Spleen (tissue), 11 donors: ENCODE measurements around the gene EIF1AD. TPM values are rescaled to one million over a fixed set of nuclear protein-coding genes. Genes with fewer than 3 reads are reported as not detected.

Experiments used
- DNase-seq: peaks from one replicate; pipeline ENCODE4 v3.0.0-alpha.2; 2020
- H3K27ac ChIP-seq, 8 donors: fragments of 200-600 bp; sonication (generic) in 7 of 8; 1 replicate in 4 of 8; 2 replicates in 4 of 8; pipeline versions ENCODE4 v1.5.0 to v1.8.0; 2016 to 2021; ENCODE audit warnings: inconsistent platforms in 4 of 8, mild to moderate bottlenecking in 4 of 8, moderate library complexity in 1 of 8
- H3K27me3 ChIP-seq, 7 donors: fragments of 200-600 bp; sonication (generic) in 6 of 7; replicated peaks in 1 of 7; 1 replicate in 4 of 7; 2 replicates in 3 of 7; pipeline versions ENCODE4 v1.5.0 to v1.8.0; 2016 to 2021; ENCODE audit warnings: inconsistent platforms in 3 of 7, mild to moderate bottlenecking in 1 of 7
- H3K36me3 ChIP-seq, 6 donors: fragments of 200-600 bp; sonication (generic) in 5 of 6; 1 replicate in 4 of 6; 2 replicates in 2 of 6; pipeline versions ENCODE4 v1.5.0 to v1.8.0; 2016 to 2021; ENCODE audit warnings: inconsistent platforms in 2 of 6
- H3K4me1 ChIP-seq, 6 donors: fragments of 200-600 bp; sonication (generic) in 5 of 6; 1 replicate in 3 of 6; 2 replicates in 3 of 6; pipeline versions ENCODE4 v1.5.0 to v1.8.0; 2016 to 2021; ENCODE audit warnings: inconsistent platforms in 3 of 6
- H3K4me3 ChIP-seq, 8 donors: fragments of 200-600 bp; sonication (generic) in 7 of 8; 1 replicate in 4 of 8; 2 replicates in 4 of 8; pipeline versions ENCODE4 v1.5.0 to v1.8.0; 2016 to 2021; ENCODE audit warnings: inconsistent platforms in 4 of 8, mild to moderate bottlenecking in 4 of 8, moderate library complexity in 2 of 8
- H3K9me3 ChIP-seq, 8 donors: fragments of 200-600 bp; sonication (generic) in 7 of 8; 1 replicate in 4 of 8; 2 replicates in 4 of 8; pipeline versions ENCODE4 v1.5.0 to v1.8.0; 2016 to 2021; ENCODE audit warnings: inconsistent platforms in 4 of 8
- POLR2A ChIP-seq, 3 donors: fragments of 450-650 bp; IDR thresholded peaks; one replicate each; pipeline ENCODE4 v1.5.1; 2017; ENCODE audit warnings: antibody characterized with exemption in 3 of 3, mild to moderate bottlenecking in 1 of 3
- POLR2AphosphoS5 ChIP-seq, 3 donors: sonication (generic); formaldehyde crosslinking; IDR thresholded peaks; one replicate each; pipeline ENCODE4 v1.5.1; 2017; ENCODE audit warnings: antibody characterized with exemption in 3 of 3
- WGBS, 5 donors: extraction: QIAGEN DNeasy Blood & Tissue Kit in 3 of 5; methylation state at CpG; one replicate each; pipeline versions ENCODE4 v1.1.5 to v1.1.7; 2013 to 2018; 5-methylcytosine and 5-hydroxymethylcytosine counted together
- intact Hi-C: fragments of 100-400 bp; cut with DNase I; formaldehyde crosslinking; loops from one replicate; pipeline ENCODE4 v1.15.0; 2023; ENCODE audit warnings: low total_unique reads
- polyA plus RNA-seq, 3 donors: library from polyadenylated mRNA; stranded (reverse); fragments of 200-250 nt; gene quantifications; one replicate each; pipeline ENCODE4 v1.2.1, GENCODE V29; 2013
- total RNA-seq, 7 donors: library from RNA; depleted of rRNA in 3 of 7; stranded (reverse); fragments of >200 nt in 3 of 7; fragmentation: NEBNext Ultra II Directional in 4 of 7; extraction: Animal tissue kit (Norgen Biotek cat#: 25700) in 4 of 7; gene quantifications; one replicate each; pipeline versions ENCODE4 v1.1.0 to v1.2.1, GENCODE V29; 2016 to 2021
- TF ChIP-seq, protein P1 (sequence below), 11 experiments: fragments of 200-600 bp in 7 of 11; fragments of 450-650 bp in 4 of 11; sonication (generic) in 4 of 11; IDR thresholded peaks in 8 of 11; conservative IDR thresholded peaks in 3 of 11; 1 replicate in 7 of 11; 2 replicates in 4 of 11; pipeline versions ENCODE4 v1.4.0 to v1.8.0; 2016 to 2021; ENCODE audit warnings: antibody characterized with exemption in 11 of 11, inconsistent platforms in 4 of 11, mild to moderate bottlenecking in 1 of 11
- donor health status: healthy with polysubstance abuse.
- donor health status: DM: no; HTN: no; CAD: no; lungs with moderate emphysema.
- donor health status: DM: no; HTN: no; CAD: no.
- donor health status: Bipolar disorder and iron deficiency.
- donor health status: healthy.
- donor health status: DM: no; HTN: no; CAD: no.
- donor health status: DM: yes; HTN: yes; CAD: no.

EIF1AD gene
- total and polyA plus RNA-seq, 10 donors: 14.3 to 39.2 (median 29.5) TPM

DNA sequence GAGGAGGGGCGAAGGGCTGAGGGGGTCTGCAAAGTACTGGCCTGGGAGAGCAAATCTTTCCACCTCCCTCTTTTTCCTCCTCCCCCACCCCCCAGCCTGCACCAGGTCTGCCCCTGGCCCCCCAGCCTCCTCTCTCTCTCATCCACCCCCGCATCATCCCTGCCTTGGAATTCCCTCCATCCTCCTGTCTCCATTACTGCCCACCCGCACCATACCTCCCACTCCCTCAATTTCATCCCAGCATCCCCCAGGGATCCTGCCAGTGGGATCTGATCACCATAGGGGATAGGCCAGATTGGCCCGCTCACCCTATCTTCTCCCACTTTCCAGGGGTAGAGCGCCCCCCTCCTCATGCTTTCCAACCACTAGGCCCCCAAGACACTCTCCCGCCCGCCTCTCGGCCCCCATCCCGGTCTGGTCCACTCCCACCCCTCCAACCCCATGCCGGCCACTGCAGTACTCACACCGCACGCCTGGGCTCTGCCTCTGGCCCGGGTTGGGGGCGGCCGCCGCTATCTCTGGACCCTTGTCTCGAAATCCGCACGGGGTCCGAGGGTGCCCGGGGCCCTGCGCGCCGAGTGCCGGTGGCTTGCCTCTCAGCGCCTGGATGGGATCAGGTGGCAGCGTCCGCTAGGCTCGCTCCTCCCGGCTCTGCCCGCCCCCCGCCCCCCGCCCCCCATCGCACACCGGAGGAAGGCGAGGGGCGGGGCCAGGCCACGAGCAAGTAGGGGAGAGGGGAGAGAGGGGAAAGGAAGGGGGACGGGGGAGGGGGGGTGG lies 46.8 kb upstream of the EIF1AD start, which contains the start of gene GAL3ST3:
Gene GAL3ST3, minus strand, starts transcription at position 615 of the 777 bp plus-strand sequence. CDS start 3,746 bp downstream, outside the sequence.
- peaks cover 0 to 27% (median 10%) of the 10 kb centered on the region in 7 donors for H3K27me3 ChIP-seq
- WGBS, 5 donors: 12 to 22% (median 20%) methylated on average over 26 to 39 of the region's 39 CpGs
- H3K4me1 ChIP-seq: peaks cover 21 to 51% (median 41%) of the 10 kb centered on the region in 6 donors
- intact Hi-C loops: no loop called here
- TF ChIP-seq, protein P1, sequence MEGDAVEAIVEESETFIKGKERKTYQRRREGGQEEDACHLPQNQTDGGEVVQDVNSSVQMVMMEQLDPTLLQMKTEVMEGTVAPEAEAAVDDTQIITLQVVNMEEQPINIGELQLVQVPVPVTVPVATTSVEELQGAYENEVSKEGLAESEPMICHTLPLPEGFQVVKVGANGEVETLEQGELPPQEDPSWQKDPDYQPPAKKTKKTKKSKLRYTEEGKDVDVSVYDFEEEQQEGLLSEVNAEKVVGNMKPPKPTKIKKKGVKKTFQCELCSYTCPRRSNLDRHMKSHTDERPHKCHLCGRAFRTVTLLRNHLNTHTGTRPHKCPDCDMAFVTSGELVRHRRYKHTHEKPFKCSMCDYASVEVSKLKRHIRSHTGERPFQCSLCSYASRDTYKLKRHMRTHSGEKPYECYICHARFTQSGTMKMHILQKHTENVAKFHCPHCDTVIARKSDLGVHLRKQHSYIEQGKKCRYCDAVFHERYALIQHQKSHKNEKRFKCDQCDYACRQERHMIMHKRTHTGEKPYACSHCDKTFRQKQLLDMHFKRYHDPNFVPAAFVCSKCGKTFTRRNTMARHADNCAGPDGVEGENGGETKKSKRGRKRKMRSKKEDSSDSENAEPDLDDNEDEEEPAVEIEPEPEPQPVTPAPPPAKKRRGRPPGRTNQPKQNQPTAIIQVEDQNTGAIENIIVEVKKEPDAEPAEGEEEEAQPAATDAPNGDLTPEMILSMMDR (IDR thresholded peaks at IDR 0.05 in 8 of 11, conservative IDR thresholded peaks at IDR 0.05 in 3 of 11): no peak
- TF ChIP-seq POLR2A (IDR thresholded peaks at IDR 0.05): no peak
- no peak for TF ChIP-seq POLR2AphosphoS5 (IDR thresholded peaks at IDR 0.05)
- peak within 1 kb of the TSS in 1 of 8 donors; percentile 31 for H3K4me3 ChIP-seq
- no peak within 1 kb of the TSS for H3K27ac ChIP-seq
- peak; percentile 72 for DNase-seq
- H3K9me3 ChIP-seq: no peaks in the 10 kb centered on the region
- H3K36me3 ChIP-seq: peaks cover 0 to 8% (median 2%) of the 10 kb centered on the region in 6 donors

DNA sequence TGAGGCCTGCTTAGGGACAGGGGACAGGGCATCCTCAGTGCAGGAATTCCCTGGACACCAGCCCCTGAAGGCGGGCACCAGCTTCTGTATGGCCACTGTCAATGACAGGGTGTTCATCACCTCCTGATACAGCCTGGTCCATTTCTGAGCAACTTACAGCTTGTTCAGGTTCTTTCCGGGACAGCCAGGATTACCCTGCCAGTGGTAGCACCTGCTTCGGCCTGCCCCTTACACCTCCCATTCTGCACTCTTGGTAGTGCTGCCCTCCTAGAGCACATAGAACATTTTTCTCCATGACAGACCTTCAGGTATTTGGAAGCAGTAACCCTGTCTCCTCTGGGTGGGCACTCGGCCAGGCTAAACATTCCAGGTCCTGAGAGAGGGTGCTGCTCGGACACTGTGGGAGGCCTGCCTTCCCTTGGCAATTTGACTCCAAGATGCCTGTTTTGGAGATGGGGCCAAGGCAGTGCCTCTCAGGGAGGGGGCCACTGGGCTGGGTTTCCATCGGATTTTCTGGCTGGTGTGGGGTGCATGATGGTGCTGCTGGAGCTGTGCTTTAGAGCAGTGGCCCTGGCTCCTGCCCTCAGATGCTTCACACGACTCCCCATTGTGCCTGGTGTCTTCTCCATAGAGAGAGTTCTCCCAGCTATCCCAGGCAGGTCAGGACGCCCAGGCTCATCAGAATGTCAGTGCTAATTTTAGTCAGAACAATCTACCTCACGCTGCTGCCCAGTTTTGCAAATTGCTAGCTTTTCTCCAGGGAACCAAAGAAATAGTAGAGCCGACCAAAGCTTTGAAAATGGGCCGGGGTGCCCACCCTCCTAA lies 45.8 kb upstream of the EIF1AD start:
- H3K27ac ChIP-seq: no peak overlapping the region
- 81 to 90% (median 87%) methylated on average over 10 to 11 of the region's 11 CpGs for WGBS, 5 donors
- peaks cover 0 to 27% (median 10%) of the 10 kb centered on the region in 7 donors for H3K27me3 ChIP-seq
- TF ChIP-seq POLR2AphosphoS5 (IDR thresholded peaks at IDR 0.05) (no peak), POLR2A (IDR thresholded peaks at IDR 0.05) (no peak)
- TF ChIP-seq, protein P1 (IDR thresholded peaks at IDR 0.05 in 8 of 11, conservative IDR thresholded peaks at IDR 0.05 in 3 of 11): no peak
- H3K36me3 ChIP-seq: no peaks in the 10 kb centered on the region
- H3K9me3 ChIP-seq: no peaks in the 10 kb centered on the region
- no peak overlapping the region for H3K4me3 ChIP-seq
- peaks cover 11 to 41% (median 31%) of the 10 kb centered on the region in 6 donors for H3K4me1 ChIP-seq
- intact Hi-C loops: no loop called here
- peak; percentile 41 for DNase-seq

DNA sequence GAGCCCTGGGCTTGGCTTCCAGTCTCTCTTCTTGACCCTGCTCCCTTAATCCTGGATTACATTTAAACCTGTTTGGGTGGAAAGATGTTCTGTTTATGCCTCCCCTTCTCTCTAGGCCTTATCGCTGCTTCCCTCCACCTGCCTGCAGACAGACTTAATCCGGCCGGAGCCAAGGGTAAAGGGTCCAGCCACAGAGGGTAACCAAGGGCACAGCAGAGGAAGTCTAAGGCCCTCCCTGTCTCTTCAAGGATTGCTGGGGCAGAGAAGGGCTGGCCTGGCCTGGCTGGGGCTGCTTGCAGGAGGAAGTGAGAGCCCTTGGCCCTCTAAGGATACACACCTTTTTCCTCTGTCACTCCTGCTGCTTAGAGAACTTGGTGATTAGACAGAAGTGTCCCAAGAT lies 44.9 kb upstream of the EIF1AD start:
- 90 to 96% (median 92%) methylated on average over 3 of the region's 3 CpGs for WGBS, 5 donors
- intact Hi-C loops: no loop called here
- H3K4me3 ChIP-seq: no peak overlapping the region
- H3K36me3 ChIP-seq: no peaks in the 10 kb centered on the region
- peaks cover 0 to 27% (median 10%) of the 10 kb centered on the region in 7 donors for H3K27me3 ChIP-seq
- DNase-seq: no peak
- no peak overlapping the region for H3K27ac ChIP-seq
- peaks cover 11 to 37% (median 27%) of the 10 kb centered on the region in 6 donors for H3K4me1 ChIP-seq
- TF ChIP-seq, protein P1 (IDR thresholded peaks at IDR 0.05 in 8 of 11, conservative IDR thresholded peaks at IDR 0.05 in 3 of 11): no peak
- no peak for TF ChIP-seq POLR2A (IDR thresholded peaks at IDR 0.05)
- no peak for TF ChIP-seq POLR2AphosphoS5 (IDR thresholded peaks at IDR 0.05)
- H3K9me3 ChIP-seq: no peaks in the 10 kb centered on the region
